DMS 273 (cell line): ENCODE results near the gene MT1X.

Experiments used
- DNase-seq: peaks from one replicate; lab custom pipeline; 2025; ENCODE audit not compliant: unreplicated experiment; lab: John Stamatoyannopoulos, UW

MT1X gene

GRCh38 chr16:56677474-56677873 lies 4.8 kb upstream of the MT1X start:
- no peak for DNase-seq

GRCh38 chr16:56679078-56679730 lies 3.1 kb upstream of the MT1X start:
- no peak for DNase-seq

- DNase-seq: no peak
These were observed 2.5 kb upstream of the MT1X start for GRCh38 chr16:56679818-56680217.

- peak; percentile 55 for DNase-seq
These were observed 580 bp downstream of the MT1X start for GRCh38 chr16:56682703-56683397.

GRCh38 chr16:56683424-56684172 lies 1.3 kb downstream of the MT1X start:
- DNase-seq: peak; percentile 43

GRCh38 chr16:56684256-56684925 lies 2.1 kb downstream of the MT1X start:
- DNase-seq: no peak

GRCh38 chr16:56684926-56685590 lies 2.8 kb downstream of the MT1X start:
- DNase-seq: no peak

- no peak for DNase-seq
These were observed 4.5 kb downstream of the MT1X start for GRCh38 chr16:56686758-56687157.

- DNase-seq: peak; percentile 70
These were observed 6.5 kb downstream of the MT1X start for GRCh38 chr16:56688762-56689161.

GRCh38 chr16:56689171-56689570 lies 6.9 kb downstream of the MT1X start:
- peak; percentile 40 for DNase-seq

GRCh38 chr16:56690420-56691122 lies 8.3 kb downstream of the MT1X start:
- DNase-seq: no peak

GRCh38 chr16:56691885-56692284 lies 9.6 kb downstream of the MT1X start:
- DNase-seq: peak; percentile 36

GRCh38 chr16:56695246-56695645 lies 13.0 kb downstream of the MT1X start:
- DNase-seq: no peak

- no peak for DNase-seq
These were observed 15.3 kb downstream of the MT1X start for GRCh38 chr16:56697456-56698155.

- no peak for DNase-seq
These were observed 17.9 kb downstream of the MT1X start for GRCh38 chr16:56700195-56700594.

GRCh38 chr16:56700631-56701030 lies 18.4 kb downstream of the MT1X start:
- no peak for DNase-seq

GRCh38 chr16:56701534-56701933 lies 19.3 kb downstream of the MT1X start:
- DNase-seq: no peak

- no peak for DNase-seq
These were observed 20.6 kb downstream of the MT1X start for GRCh38 chr16:56702836-56703235.

- no peak for DNase-seq
These were observed 26.5 kb downstream of the MT1X start for GRCh38 chr16:56708525-56709442.
